H1 (cell line): ENCODE results near the gene SPTBN1. TPM values are rescaled to one million over a fixed set of nuclear protein-coding genes. Genes with fewer than 3 reads are reported as not detected.

Experiments used
- BRCA1 ChIP-seq: IDR thresholded peaks from 2 replicates; pipeline ENCODE4 v1.6.1; 2012; ENCODE audit warnings: low read depth, low read length, improper control_type of control experiment
- CBX5 ChIP-seq: fragments of 300-800, 300-1000 bp; sonication (generic); IDR thresholded peaks from 2 replicates; pipeline ENCODE4 v1.7.1; 2016; ENCODE audit warnings: antibody characterized with exemption, low read length, low read depth
- CREB1 ChIP-seq: IDR thresholded peaks from 2 replicates; pipeline ENCODE4 v1.6.1; 2012; ENCODE audit warnings: inconsistent platforms
- KDM4A ChIP-seq: IDR thresholded peaks from one replicate; pipeline ENCODE4 v1.7.1; 2012; ENCODE audit warnings: low read depth, mild to moderate bottlenecking, moderate library complexity, low read length, inconsistent platforms; ENCODE audit not compliant: severe bottlenecking
- POU5F1 ChIP-seq: IDR thresholded peaks from 2 replicates; pipeline ENCODE4 v1.6.1; 2011; ENCODE audit warnings: low read depth, mild to moderate bottlenecking, low read length, moderate library complexity
- SIX5 ChIP-seq: IDR thresholded peaks from 2 replicates; pipeline ENCODE4 v1.6.1; 2011; ENCODE audit warnings: mild to moderate bottlenecking, low read depth, low read length
- SP1 ChIP-seq: IDR thresholded peaks from 2 replicates; pipeline ENCODE4 v1.6.1; 2011; ENCODE audit warnings: low read depth, low read length
- polyA plus RNA-seq, 7 experiments: library from polyadenylated mRNA; depleted of rRNA in 3 of 7; stranded (reverse) in 5 of 7; unstranded in 2 of 7; fragments of >200 nt in 5 of 7; fragments of 200-250 nt in 2 of 7; gene quantifications; 1 replicate in 5 of 7; 2 replicates in 1 of 7; 4 replicates in 1 of 7; pipeline versions ENCODE4 v1.2.1 to v1.2.3, GENCODE V29; 2011 to 2013; ENCODE audit warnings: missing spikeins in 2 of 7, mixed read lengths in 2 of 7
- total RNA-seq: library from RNA; stranded (reverse); fragmentation: NEBNext Ultra II Directional; extraction: Animal tissue kit (Norgen Biotek cat#: 25700); gene quantifications from 2 replicates; pipeline ENCODE4 v1.2.1, GENCODE V29; 2021
- TF ChIP-seq, protein P1 (sequence below): fragments of 300-600 bp; sonication (generic); IDR thresholded peaks from 2 replicates; pipeline ENCODE4 v1.7.1; 2012; ENCODE audit warnings: low read length, moderate library complexity, mild to moderate bottlenecking, inconsistent platforms; ENCODE audit not compliant: insufficient replicate concordance
- TF ChIP-seq, protein P2 (sequence below): IDR thresholded peaks from 2 replicates; pipeline ENCODE4 v1.6.1; 2011; ENCODE audit warnings: low read length, improper control_type of control experiment

Gene SPTBN1
- total and polyA plus RNA-seq, 2 of the 8 experiments (the other 6 are each of a cell fraction or from before 2014, with no cell fraction given) = 31.8 to 180 TPM

DNA sequence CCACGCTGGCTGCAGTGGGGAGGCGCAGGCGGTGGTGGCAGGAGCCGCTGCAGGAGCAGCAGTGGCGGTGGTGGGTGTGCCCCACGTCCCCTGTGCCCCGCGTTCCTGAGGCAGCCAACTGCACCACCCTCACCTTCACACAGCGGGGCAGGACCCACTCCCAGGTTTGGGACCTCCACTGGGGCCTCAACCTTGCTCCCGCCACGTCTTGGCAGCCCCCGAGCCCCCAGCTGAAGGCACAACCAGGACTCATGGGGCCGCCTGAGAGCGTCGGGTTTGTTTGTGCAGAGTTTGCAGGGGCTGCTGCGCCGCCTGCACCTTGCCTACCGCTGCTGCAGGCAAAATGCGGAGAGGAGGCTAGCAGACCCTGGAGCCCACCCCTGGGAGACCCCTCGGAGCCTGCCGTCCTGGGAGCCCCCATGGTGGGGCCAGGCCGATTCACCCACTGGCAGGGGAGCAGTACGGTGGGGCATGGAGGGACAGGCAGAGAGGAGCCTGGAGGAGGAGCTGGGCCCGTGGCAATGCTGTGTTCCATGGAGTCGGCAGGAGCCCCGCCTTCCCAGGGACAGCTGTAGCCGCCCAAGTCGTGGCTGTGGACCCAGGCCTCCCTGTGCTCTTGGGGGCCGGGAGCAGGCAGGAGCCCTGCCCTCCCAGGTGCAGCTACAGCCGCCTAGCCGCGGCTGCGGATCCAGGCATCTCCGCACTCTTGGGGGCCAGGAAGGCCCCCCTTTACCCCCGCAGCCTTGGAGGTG, 252.6 kb downstream of the SPTBN1 start (continued):
- TF ChIP-seq, protein P1, sequence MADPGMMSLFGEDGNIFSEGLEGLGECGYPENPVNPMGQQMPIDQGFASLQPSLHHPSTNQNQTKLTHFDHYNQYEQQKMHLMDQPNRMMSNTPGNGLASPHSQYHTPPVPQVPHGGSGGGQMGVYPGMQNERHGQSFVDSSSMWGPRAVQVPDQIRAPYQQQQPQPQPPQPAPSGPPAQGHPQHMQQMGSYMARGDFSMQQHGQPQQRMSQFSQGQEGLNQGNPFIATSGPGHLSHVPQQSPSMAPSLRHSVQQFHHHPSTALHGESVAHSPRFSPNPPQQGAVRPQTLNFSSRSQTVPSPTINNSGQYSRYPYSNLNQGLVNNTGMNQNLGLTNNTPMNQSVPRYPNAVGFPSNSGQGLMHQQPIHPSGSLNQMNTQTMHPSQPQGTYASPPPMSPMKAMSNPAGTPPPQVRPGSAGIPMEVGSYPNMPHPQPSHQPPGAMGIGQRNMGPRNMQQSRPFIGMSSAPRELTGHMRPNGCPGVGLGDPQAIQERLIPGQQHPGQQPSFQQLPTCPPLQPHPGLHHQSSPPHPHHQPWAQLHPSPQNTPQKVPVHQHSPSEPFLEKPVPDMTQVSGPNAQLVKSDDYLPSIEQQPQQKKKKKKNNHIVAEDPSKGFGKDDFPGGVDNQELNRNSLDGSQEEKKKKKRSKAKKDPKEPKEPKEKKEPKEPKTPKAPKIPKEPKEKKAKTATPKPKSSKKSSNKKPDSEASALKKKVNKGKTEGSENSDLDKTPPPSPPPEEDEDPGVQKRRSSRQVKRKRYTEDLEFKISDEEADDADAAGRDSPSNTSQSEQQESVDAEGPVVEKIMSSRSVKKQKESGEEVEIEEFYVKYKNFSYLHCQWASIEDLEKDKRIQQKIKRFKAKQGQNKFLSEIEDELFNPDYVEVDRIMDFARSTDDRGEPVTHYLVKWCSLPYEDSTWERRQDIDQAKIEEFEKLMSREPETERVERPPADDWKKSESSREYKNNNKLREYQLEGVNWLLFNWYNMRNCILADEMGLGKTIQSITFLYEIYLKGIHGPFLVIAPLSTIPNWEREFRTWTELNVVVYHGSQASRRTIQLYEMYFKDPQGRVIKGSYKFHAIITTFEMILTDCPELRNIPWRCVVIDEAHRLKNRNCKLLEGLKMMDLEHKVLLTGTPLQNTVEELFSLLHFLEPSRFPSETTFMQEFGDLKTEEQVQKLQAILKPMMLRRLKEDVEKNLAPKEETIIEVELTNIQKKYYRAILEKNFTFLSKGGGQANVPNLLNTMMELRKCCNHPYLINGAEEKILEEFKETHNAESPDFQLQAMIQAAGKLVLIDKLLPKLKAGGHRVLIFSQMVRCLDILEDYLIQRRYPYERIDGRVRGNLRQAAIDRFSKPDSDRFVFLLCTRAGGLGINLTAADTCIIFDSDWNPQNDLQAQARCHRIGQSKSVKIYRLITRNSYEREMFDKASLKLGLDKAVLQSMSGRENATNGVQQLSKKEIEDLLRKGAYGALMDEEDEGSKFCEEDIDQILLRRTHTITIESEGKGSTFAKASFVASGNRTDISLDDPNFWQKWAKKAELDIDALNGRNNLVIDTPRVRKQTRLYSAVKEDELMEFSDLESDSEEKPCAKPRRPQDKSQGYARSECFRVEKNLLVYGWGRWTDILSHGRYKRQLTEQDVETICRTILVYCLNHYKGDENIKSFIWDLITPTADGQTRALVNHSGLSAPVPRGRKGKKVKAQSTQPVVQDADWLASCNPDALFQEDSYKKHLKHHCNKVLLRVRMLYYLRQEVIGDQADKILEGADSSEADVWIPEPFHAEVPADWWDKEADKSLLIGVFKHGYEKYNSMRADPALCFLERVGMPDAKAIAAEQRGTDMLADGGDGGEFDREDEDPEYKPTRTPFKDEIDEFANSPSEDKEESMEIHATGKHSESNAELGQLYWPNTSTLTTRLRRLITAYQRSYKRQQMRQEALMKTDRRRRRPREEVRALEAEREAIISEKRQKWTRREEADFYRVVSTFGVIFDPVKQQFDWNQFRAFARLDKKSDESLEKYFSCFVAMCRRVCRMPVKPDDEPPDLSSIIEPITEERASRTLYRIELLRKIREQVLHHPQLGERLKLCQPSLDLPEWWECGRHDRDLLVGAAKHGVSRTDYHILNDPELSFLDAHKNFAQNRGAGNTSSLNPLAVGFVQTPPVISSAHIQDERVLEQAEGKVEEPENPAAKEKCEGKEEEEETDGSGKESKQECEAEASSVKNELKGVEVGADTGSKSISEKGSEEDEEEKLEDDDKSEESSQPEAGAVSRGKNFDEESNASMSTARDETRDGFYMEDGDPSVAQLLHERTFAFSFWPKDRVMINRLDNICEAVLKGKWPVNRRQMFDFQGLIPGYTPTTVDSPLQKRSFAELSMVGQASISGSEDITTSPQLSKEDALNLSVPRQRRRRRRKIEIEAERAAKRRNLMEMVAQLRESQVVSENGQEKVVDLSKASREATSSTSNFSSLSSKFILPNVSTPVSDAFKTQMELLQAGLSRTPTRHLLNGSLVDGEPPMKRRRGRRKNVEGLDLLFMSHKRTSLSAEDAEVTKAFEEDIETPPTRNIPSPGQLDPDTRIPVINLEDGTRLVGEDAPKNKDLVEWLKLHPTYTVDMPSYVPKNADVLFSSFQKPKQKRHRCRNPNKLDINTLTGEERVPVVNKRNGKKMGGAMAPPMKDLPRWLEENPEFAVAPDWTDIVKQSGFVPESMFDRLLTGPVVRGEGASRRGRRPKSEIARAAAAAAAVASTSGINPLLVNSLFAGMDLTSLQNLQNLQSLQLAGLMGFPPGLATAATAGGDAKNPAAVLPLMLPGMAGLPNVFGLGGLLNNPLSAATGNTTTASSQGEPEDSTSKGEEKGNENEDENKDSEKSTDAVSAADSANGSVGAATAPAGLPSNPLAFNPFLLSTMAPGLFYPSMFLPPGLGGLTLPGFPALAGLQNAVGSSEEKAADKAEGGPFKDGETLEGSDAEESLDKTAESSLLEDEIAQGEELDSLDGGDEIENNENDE = no peak
- TF ChIP-seq CREB1 = 0 out of 2 replicates have a peak, but pooled peaks have one; percentile 2
- no peak for TF ChIP-seq CBX5
- TF ChIP-seq POU5F1 = no peak
- TF ChIP-seq, protein P2, sequence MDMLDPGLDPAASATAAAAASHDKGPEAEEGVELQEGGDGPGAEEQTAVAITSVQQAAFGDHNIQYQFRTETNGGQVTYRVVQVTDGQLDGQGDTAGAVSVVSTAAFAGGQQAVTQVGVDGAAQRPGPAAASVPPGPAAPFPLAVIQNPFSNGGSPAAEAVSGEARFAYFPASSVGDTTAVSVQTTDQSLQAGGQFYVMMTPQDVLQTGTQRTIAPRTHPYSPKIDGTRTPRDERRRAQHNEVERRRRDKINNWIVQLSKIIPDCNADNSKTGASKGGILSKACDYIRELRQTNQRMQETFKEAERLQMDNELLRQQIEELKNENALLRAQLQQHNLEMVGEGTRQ = no peak
- TF ChIP-seq BRCA1 = no peak
- no peak for TF ChIP-seq SIX5
- TF ChIP-seq SP1 = no peak
- TF ChIP-seq KDM4A = peak; percentile 81
